SU-DHL-6 (cell line): ENCODE measurements around the gene TADA3.

Source experiments
- CTCF ChIP-seq: fragments of 200-600 bp; sonication (generic); IDR thresholded peaks from one replicate; pipeline ENCODE4 v1.5.1; 2017; ENCODE audit warnings: antibody characterized with exemption, mild to moderate bottlenecking, low read length, moderate library complexity; ENCODE audit not compliant: insufficient read depth, poor library complexity, severe bottlenecking
- EZH2phosphoT487 ChIP-seq: fragments of 200-600 bp; sonication (generic), shearing (Covaris generic); conservative IDR thresholded peaks from 2 replicates; pipeline ENCODE4 v1.6.1; 2018; ENCODE audit warnings: mild to moderate bottlenecking, antibody characterized with exemption, low read length, moderate library complexity, mixed read lengths

DNA sequence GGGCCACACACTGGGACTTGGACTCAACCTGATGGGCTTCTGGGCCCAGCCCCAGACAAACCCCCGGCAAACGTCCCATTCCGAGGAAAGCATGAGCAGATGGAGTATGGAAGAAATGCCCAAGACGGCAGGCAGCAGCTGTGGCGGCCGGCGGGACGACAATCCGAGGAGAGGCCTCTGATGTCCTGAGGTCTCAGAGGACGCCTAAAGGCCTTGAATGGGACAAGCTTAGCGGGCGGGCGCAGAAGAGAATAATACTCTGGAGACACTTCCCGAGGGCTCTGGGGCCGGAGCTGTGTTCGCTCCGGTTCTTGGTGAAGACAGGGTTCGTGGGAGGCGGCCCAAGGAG is 43.0 kb downstream of the TADA3 start:
- no peak for TF ChIP-seq CTCF
- no peak for TF ChIP-seq EZH2phosphoT487
